Measurements from ENCODE around the gene RNF44.

DNA sequence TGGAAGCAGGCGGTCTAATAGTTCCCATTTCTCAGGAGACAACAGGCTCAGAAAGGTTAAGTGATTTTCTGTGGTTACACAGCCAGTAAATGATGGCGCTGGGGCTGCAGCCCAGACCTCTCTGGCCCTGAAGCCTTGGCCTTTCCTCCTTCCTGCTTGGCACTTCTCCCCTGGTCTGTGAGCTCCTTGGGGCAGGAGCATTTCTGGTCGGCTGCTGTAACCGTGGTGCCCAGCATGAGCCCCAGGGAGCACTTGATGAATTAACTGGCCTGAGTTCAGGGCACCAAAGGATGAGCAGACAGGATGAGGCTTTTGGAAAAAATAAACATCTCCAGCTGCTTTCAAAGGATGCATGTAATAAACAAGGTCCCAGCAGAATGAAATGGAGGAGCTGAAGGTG lies 42.1 kb upstream of the RNF44 start:
- TF ChIP-seq EZH2 (IDR thresholded peaks at IDR 0.05; ENCODE audit: insufficient read depth, poor library complexity, severe bottlenecking) (no peak), EZH2phosphoT487 (IDR thresholded peaks at IDR 0.05; ENCODE audit: insufficient read depth, low read depth) (no peak)
